GM12801 (cell line): Measurements from ENCODE around the gene RFX4.

Source experiments
- CTCF ChIP-seq: IDR thresholded peaks from one replicate; pipeline ENCODE4 v1.5.1; 2011; ENCODE audit warnings: control low read depth; ENCODE audit not compliant: insufficient read length; ENCODE audit errors: extremely low read depth

Gene RFX4

GRCh38 chr12:106684497-106684896, 101.7 kb downstream of the RFX4 start:
- TF ChIP-seq CTCF: no peak

- no peak for TF ChIP-seq CTCF
Measured at GRCh38 chr12:106685381-106685780, 102.6 kb downstream of the RFX4 start.

GRCh38 chr12:106687672-106688071, 104.9 kb downstream of the RFX4 start:
- no peak for TF ChIP-seq CTCF

- TF ChIP-seq CTCF: no peak
Measured at GRCh38 chr12:106690569-106691305, 107.9 kb downstream of the RFX4 start.

GRCh38 chr12:106692896-106693820, 110.4 kb downstream of the RFX4 start:
- TF ChIP-seq CTCF: no peak

GRCh38 chr12:106696071-106696470, 113.3 kb downstream of the RFX4 start:
- no peak for TF ChIP-seq CTCF

- TF ChIP-seq CTCF: no peak
Measured at GRCh38 chr12:106696681-106697417, 114.0 kb downstream of the RFX4 start.
